A549 (cell line): ENCODE data around the gene ITGA2.

Experiments used
- CHD4 ChIP-seq: fragments of 200-600 bp; sonication (generic); IDR thresholded peaks from 2 replicates; pipeline ENCODE4 v1.6.1; 2016; ENCODE audit warnings: antibody characterized with exemption, mild to moderate bottlenecking, borderline replicate concordance
- CTCF ChIP-seq: fragments of >200 bp; sonication (Bioruptor Twin); formaldehyde crosslinking; IDR thresholded peaks from 3 replicates; pipeline ENCODE4 v1.5.1; 2016
- EP300 ChIP-seq, 2 experiments: fragments of >200 bp; sonication (Bioruptor Twin); formaldehyde crosslinking; IDR thresholded peaks; 2 replicates in 1 of 2; 3 replicates in 1 of 2; pipeline ENCODE4 v1.6.1; 2016 to 2017
- FOXS1 ChIP-seq: fragments of 250-450 bp; sonication (Bioruptor Pico); IDR thresholded peaks from 2 replicates; pipeline ENCODE4 v1.5.0; 2020; ENCODE audit warnings: mild to moderate bottlenecking, moderate library complexity
- HDAC2 ChIP-seq: fragments of 200-600 bp; sonication (generic); IDR thresholded peaks from 2 replicates; pipeline ENCODE4 v1.6.1; 2016
- HMGXB4 ChIP-seq: fragments of 250-450 bp; sonication (Bioruptor Pico); IDR thresholded peaks from 2 replicates; pipeline ENCODE4 v1.5.0; 2021; ENCODE audit warnings: mild to moderate bottlenecking, moderate library complexity, borderline replicate concordance
- HOXB5 ChIP-seq: fragments of 250-450 bp; sonication (Bioruptor Pico); IDR thresholded peaks from 2 replicates; pipeline ENCODE4 v1.5.0; 2020; ENCODE audit warnings: mild to moderate bottlenecking, moderate library complexity
- KDM5A ChIP-seq: fragments of 200-600 bp; sonication (generic); IDR thresholded peaks from 2 replicates; pipeline ENCODE4 v1.6.1; 2016; ENCODE audit warnings: antibody characterized with exemption, mild to moderate bottlenecking
- MAX ChIP-seq: IDR thresholded peaks from 2 replicates; pipeline ENCODE4 v1.6.1; 2012
- MYC ChIP-seq: IDR thresholded peaks from 2 replicates; pipeline ENCODE4 v1.6.1; 2012; ENCODE audit warnings: mild to moderate bottlenecking, inconsistent platforms, low read length, improper control_type of control experiment, borderline replicate concordance
- PHF8 ChIP-seq: fragments of 200-600 bp; sonication (generic); IDR thresholded peaks from 2 replicates; pipeline ENCODE4 v1.6.1; 2016; ENCODE audit warnings: low read depth, mild to moderate bottlenecking, antibody characterized with exemption, moderate library complexity, borderline replicate concordance
- POLR2A ChIP-seq: IDR thresholded peaks from 2 replicates; pipeline ENCODE4 v1.6.1; 2012; ENCODE audit warnings: mild to moderate bottlenecking, low read length
- RCOR1 ChIP-seq: fragments of 150-350 bp; IDR thresholded peaks from 2 replicates; pipeline ENCODE4 v1.6.1; 2014; ENCODE audit warnings: antibody characterized with exemption, low read length, low read depth
- ZFP36 ChIP-seq: fragments of 450-650 bp; IDR thresholded peaks from 2 replicates; pipeline ENCODE4 v1.6.1; 2014; ENCODE audit warnings: borderline replicate concordance; ENCODE audit not compliant: partially characterized antibody

GRCh38 chr5:52995095-52995494 lies 5.9 kb downstream of the ITGA2 start:
- TF ChIP-seq MYC (no peak), CTCF (no peak), MAX (no peak), EP300 (IDR thresholded peaks at IDR 0.05) (no peak), ZFP36 (no peak), RCOR1 (no peak), HOXB5 (CRISPR knock-in tag) (no peak), PHF8 (no peak), POLR2A (no peak), HDAC2 (no peak), KDM5A (no peak), CHD4 (no peak), HMGXB4 (CRISPR knock-in tag) (no peak), FOXS1 (no peak)
